HL-60 (cell line): ENCODE results near the gene SLC9A1.

Experiments used
- POLR2AphosphoS5 ChIP-seq: IDR thresholded peaks from 2 replicates; pipeline ENCODE4 v1.6.1; 2012; ENCODE audit warnings: low read depth
- TF ChIP-seq, protein P1 (sequence below): IDR thresholded peaks from one replicate; pipeline ENCODE4 v1.5.1; 2011; ENCODE audit warnings: low read length, control low read depth, inconsistent platforms; ENCODE audit not compliant: insufficient read depth
- TF ChIP-seq, protein P2 (sequence below): IDR thresholded peaks from 2 replicates; pipeline ENCODE4 v1.6.1; 2012; ENCODE audit warnings: low read depth; ENCODE audit not compliant: insufficient replicate concordance

GRCh38 chr1:27097484-27097917 lies 57.4 kb downstream of the SLC9A1 start:
- TF ChIP-seq POLR2AphosphoS5: peak; percentile 27; the same call in 1 of the 2 replicates
- TF ChIP-seq, protein P1, sequence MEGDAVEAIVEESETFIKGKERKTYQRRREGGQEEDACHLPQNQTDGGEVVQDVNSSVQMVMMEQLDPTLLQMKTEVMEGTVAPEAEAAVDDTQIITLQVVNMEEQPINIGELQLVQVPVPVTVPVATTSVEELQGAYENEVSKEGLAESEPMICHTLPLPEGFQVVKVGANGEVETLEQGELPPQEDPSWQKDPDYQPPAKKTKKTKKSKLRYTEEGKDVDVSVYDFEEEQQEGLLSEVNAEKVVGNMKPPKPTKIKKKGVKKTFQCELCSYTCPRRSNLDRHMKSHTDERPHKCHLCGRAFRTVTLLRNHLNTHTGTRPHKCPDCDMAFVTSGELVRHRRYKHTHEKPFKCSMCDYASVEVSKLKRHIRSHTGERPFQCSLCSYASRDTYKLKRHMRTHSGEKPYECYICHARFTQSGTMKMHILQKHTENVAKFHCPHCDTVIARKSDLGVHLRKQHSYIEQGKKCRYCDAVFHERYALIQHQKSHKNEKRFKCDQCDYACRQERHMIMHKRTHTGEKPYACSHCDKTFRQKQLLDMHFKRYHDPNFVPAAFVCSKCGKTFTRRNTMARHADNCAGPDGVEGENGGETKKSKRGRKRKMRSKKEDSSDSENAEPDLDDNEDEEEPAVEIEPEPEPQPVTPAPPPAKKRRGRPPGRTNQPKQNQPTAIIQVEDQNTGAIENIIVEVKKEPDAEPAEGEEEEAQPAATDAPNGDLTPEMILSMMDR: peak; percentile 87
- TF ChIP-seq, protein P2, sequence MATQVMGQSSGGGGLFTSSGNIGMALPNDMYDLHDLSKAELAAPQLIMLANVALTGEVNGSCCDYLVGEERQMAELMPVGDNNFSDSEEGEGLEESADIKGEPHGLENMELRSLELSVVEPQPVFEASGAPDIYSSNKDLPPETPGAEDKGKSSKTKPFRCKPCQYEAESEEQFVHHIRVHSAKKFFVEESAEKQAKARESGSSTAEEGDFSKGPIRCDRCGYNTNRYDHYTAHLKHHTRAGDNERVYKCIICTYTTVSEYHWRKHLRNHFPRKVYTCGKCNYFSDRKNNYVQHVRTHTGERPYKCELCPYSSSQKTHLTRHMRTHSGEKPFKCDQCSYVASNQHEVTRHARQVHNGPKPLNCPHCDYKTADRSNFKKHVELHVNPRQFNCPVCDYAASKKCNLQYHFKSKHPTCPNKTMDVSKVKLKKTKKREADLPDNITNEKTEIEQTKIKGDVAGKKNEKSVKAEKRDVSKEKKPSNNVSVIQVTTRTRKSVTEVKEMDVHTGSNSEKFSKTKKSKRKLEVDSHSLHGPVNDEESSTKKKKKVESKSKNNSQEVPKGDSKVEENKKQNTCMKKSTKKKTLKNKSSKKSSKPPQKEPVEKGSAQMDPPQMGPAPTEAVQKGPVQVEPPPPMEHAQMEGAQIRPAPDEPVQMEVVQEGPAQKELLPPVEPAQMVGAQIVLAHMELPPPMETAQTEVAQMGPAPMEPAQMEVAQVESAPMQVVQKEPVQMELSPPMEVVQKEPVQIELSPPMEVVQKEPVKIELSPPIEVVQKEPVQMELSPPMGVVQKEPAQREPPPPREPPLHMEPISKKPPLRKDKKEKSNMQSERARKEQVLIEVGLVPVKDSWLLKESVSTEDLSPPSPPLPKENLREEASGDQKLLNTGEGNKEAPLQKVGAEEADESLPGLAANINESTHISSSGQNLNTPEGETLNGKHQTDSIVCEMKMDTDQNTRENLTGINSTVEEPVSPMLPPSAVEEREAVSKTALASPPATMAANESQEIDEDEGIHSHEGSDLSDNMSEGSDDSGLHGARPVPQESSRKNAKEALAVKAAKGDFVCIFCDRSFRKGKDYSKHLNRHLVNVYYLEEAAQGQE: no peak
